Adrenal gland (tissue), 5 donors: ENCODE measurements around the gene DOCK11.

Experiments used
- CTCF ChIP-seq, 6 experiments: fragments of 450-650 bp in 4 of 6; fragments of 200-600 bp in 2 of 6; sonication (generic) in 1 of 6; IDR thresholded peaks; 1 replicate in 5 of 6; 2 replicates in 1 of 6; pipeline versions ENCODE4 v1.5.1 to v1.8.0; 2016 to 2021; ENCODE audit warnings: antibody characterized with exemption in 6 of 6, mild to moderate bottlenecking in 2 of 6, moderate library complexity in 1 of 6
- POLR2A ChIP-seq, 2 donors: fragments of 450-650 bp; IDR thresholded peaks; one replicate each; pipeline ENCODE4 v1.6.1; 2017; ENCODE audit warnings: antibody characterized with exemption in 2 of 2, mild to moderate bottlenecking in 2 of 2, moderate library complexity in 1 of 2
- donor health status: DM: no; HTN: no; CAD: no.

DNA sequence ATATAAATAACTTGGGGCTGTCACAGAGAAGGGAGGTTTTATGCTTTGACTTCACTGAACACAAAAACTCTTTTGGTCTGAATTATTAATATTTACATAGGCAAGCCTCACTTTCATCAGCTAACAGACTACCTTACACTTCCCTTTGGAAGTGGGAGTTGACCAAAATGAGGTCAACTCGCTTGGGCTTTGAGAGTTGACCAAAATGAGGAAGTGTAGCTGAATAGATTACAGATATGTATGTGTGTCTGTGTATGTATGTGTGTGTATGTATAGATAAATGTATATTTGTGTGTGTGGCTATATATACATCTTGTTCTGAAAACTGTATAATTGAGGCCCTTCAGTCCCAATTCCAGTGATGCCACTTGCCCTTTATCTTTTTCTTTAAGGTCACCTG is 118.5 kb downstream of the DOCK11 start:
- no peak for TF ChIP-seq CTCF (IDR thresholded peaks at IDR 0.05)
- no peak for TF ChIP-seq POLR2A (IDR thresholded peaks at IDR 0.05)
